ENCODE data around the gene IL21.

IL21 gene
- 0 to 51.1 (median 0.42) reads per million in 9 experiments for total RNA-seq

DNA sequence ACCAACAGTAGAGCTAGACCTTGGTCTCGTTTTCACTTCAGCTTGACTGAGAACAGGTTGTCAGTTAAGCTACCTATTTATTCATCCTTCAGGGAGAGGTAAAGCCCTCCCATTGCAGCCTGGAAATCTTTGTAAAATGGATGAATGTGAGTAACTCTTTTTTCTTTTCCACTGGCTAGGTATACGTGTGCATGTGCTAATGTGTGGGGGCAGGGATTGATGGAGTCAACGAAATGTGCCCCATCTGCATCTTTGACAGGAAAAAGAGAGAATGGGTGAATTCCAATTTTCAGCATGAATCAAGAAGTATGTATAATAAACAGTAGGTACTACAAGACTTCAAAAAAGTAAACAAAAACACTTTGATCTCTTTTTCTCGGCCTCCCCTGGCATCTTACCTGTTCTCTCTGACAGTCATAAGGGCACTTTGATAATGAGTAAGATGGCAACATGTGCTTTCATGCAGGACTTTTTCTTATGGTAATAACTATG is at the start of gene IL21:
IL21 (minus strand) TSS at position 51 of the 492 bp plus-strand sequence. CDS start 55 bp downstream, outside the sequence.
- peak within 1 kb of the TSS in 1 of 2 donors; percentile 44 for H3K27ac Mint-ChIP-seq
- H3K4me1 Mint-ChIP-seq (ENCODE audit: low read depth in 2 of 2), result peaks cover 11 to 20% of the 10 kb centered on the region in 2 donors
- no peak for ATAC-seq (replicated peaks)
- H3K27me3 Mint-ChIP-seq, result peaks cover 0 to 5% of the 10 kb centered on the region in 2 donors
- no peaks in the 10 kb centered on the region for H3K9me3 Mint-ChIP-seq
- peak within 1 kb of the TSS; percentile 53 to 69 for H3K4me3 Mint-ChIP-seq
- DNase-seq, result no peak
- H3K36me3 Mint-ChIP-seq (ENCODE audit: insufficient read depth), result no peaks in the 10 kb centered on the region

DNA sequence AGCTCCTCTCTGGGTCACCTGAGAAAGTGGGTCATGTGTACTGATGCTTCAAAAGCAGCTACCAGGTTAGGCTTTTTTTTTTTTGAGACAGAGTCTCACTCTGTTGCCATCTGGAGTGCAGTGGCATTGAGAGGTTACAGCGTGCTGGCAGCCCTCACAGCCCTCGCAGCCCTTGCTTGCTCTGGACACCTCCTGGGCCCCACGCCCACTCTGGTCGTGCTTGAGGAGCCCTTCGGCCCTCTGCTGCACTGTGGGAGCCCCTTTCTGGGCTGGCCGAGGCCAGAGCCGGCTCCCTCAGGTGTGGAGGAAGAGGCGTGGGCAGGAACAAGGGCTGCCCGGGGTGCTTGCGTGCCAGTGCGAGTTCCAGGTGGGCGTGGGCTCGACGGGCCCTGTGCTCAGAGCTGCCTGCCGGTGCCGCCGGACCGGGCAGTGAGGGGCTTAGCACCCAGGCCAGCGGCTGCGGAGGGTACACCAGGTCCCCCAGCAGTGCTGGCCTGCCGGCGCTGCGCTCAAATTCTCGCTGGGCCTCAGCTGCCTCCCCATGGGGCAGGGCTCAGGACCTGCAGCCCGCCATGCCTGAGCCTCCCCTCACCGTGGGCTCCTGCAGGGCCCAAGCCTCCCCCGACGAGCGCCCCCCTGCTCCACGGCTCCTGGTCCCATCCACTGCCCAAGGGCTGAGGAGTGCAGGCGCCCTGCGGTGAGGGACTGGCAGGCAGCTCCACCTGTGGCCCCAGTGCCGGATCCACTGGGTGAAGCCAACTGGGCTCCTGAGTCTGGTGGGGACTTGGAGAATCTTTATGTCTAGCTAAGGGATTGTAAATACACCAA is 49.3 kb upstream of the IL21 start:
- peaks cover 2 to 5% of the 10 kb centered on the region in 2 donors for H3K4me1 Mint-ChIP-seq (ENCODE audit: low read depth in 2 of 2)
- DNase-seq (no peak), ATAC-seq (replicated peaks) (no peak)
- peaks cover 3% of the 10 kb centered on the region for H3K36me3 Mint-ChIP-seq (ENCODE audit: insufficient read depth)
- H3K27me3 Mint-ChIP-seq, result peaks cover 0 to 17% of the 10 kb centered on the region in 2 donors
- no peak overlapping the region for H3K27ac Mint-ChIP-seq
- H3K4me3 Mint-ChIP-seq, result no peak overlapping the region
- H3K9me3 Mint-ChIP-seq, result no peaks in the 10 kb centered on the region

GRCh38 chr4:122668241-122668640 is 47.4 kb upstream of the IL21 start:
- Mint-ChIP-seq H3K4me3 (no peak overlapping the region), H3K36me3 (ENCODE audit: insufficient read depth) (peaks cover 1% of the 10 kb centered on the region), H3K27ac (no peak overlapping the region), H3K4me1 (ENCODE audit: low read depth in 2 of 2) (peaks cover 4 to 11% of the 10 kb centered on the region in 2 donors), H3K27me3 (peaks cover 8 to 17% of the 10 kb centered on the region in 2 donors), H3K9me3 (no peaks in the 10 kb centered on the region)
- ATAC-seq (replicated peaks), result no peak
- DNase-seq, result no peak

GRCh38 chr4:122666527-122667245 is 45.8 kb upstream of the IL21 start:
- Mint-ChIP-seq H3K4me1 (ENCODE audit: low read depth in 2 of 2) (peaks cover 4 to 13% of the 10 kb centered on the region in 2 donors), H3K27ac (no peak overlapping the region), H3K4me3 (no peak overlapping the region), H3K27me3 (peaks cover 11 to 17% of the 10 kb centered on the region in 2 donors), H3K9me3 (no peaks in the 10 kb centered on the region), H3K36me3 (ENCODE audit: insufficient read depth) (no peaks in the 10 kb centered on the region)
- ATAC-seq (replicated peaks), result peak; percentile 35
- DNase-seq, result no peak

GRCh38 chr4:122665161-122665929 is 44.5 kb upstream of the IL21 start:
- H3K27me3 Mint-ChIP-seq, result peaks cover 11 to 29% of the 10 kb centered on the region in 2 donors
- H3K36me3 Mint-ChIP-seq (ENCODE audit: insufficient read depth), result no peaks in the 10 kb centered on the region
- H3K9me3 Mint-ChIP-seq, result no peaks in the 10 kb centered on the region
- no peak overlapping the region for H3K27ac Mint-ChIP-seq
- H3K4me3 Mint-ChIP-seq, result no peak overlapping the region
- H3K4me1 Mint-ChIP-seq (ENCODE audit: low read depth in 2 of 2), result peaks cover 4 to 13% of the 10 kb centered on the region in 2 donors
- DNase-seq, result no peak
- ATAC-seq (replicated peaks), result no peak

DNA sequence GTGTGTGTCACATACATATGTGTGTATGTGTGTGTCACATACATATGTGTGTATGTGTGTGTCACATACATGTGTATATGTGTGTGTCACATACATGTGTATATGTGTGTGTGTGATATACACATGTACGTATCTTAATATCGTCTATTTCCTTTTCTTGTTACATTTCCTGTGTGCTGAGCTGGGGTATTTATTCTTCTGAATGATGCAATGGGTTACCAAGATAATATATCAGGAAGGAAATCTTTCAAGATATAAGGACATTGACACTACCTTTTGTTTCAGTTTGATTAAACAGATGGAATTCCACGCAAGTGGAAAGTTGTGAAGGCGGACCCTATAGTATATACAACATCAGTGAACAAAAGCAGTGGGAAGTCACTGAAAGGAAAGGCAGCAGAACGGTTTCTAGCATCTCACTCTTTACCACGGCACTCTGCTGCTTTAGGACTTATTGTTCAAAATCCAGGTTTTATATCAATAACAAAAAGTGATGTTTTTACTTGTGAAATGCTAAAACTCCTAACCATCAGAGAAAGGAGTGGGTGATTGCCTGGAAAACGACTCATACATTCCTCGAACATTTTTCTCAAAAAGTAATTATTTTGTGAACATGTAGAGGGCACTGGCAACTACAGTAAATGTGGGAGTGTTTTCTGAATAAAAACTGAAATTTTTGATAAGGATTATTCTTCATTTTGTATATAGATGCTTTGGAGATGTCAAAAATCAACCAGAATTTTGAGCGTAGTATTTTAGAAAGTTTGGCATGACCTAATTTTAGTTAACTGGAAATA is 43.1 kb upstream of the IL21 start:
- Mint-ChIP-seq H3K9me3 (no peaks in the 10 kb centered on the region), H3K27me3 (peaks cover 11 to 22% of the 10 kb centered on the region in 2 donors), H3K27ac (no peak overlapping the region), H3K36me3 (ENCODE audit: insufficient read depth) (no peaks in the 10 kb centered on the region), H3K4me3 (peak overlapping the region; percentile 11 to 57), H3K4me1 (ENCODE audit: low read depth in 2 of 2) (peaks cover 4 to 13% of the 10 kb centered on the region in 2 donors)
- DNase-seq (no peak), ATAC-seq (replicated peaks) (peak; percentile 27)

- no peak for DNase-seq
- Mint-ChIP-seq H3K36me3 (ENCODE audit: insufficient read depth) (no peaks in the 10 kb centered on the region), H3K27me3 (peaks cover 11 to 15% of the 10 kb centered on the region in 2 donors), H3K9me3 (no peaks in the 10 kb centered on the region), H3K27ac (no peak overlapping the region), H3K4me1 (ENCODE audit: low read depth in 2 of 2) (peaks cover 4 to 13% of the 10 kb centered on the region in 2 donors), H3K4me3 (no peak overlapping the region)
- ATAC-seq (replicated peaks), result no peak
These were observed 42.4 kb upstream of the IL21 start for GRCh38 chr4:122663291-122663690.

GRCh38 chr4:122662701-122663100 is 41.8 kb upstream of the IL21 start:
- no peak for ATAC-seq (replicated peaks)

GRCh38 chr4:122661176-122662160 is 40.6 kb upstream of the IL21 start:
- no peaks in the 10 kb centered on the region for H3K9me3 Mint-ChIP-seq
- peaks cover 2 to 8% of the 10 kb centered on the region in 2 donors for H3K4me1 Mint-ChIP-seq (ENCODE audit: low read depth in 2 of 2)
- H3K27me3 Mint-ChIP-seq, result peaks cover 11 to 25% of the 10 kb centered on the region in 2 donors
- ATAC-seq (replicated peaks), result no peak
- no peak for DNase-seq
- H3K4me3 Mint-ChIP-seq, result no peak overlapping the region
- no peak overlapping the region for H3K27ac Mint-ChIP-seq
- no peaks in the 10 kb centered on the region for H3K36me3 Mint-ChIP-seq (ENCODE audit: insufficient read depth)

More at GRCh38 chr4:122662701-122663100, 41.8 kb upstream of the IL21 start:
- no peak overlapping the region for H3K27ac Mint-ChIP-seq
- no peaks in the 10 kb centered on the region for H3K36me3 Mint-ChIP-seq (ENCODE audit: insufficient read depth)
- no peaks in the 10 kb centered on the region for H3K9me3 Mint-ChIP-seq
- peaks cover 4 to 13% of the 10 kb centered on the region in 2 donors for H3K4me1 Mint-ChIP-seq (ENCODE audit: low read depth in 2 of 2)
- peaks cover 11 to 17% of the 10 kb centered on the region in 2 donors for H3K27me3 Mint-ChIP-seq
- no peak overlapping the region for H3K4me3 Mint-ChIP-seq
- no peak for DNase-seq

GRCh38 chr4:122658818-122659295 is 38.0 kb upstream of the IL21 start:
- Mint-ChIP-seq H3K36me3 (ENCODE audit: insufficient read depth) (no peaks in the 10 kb centered on the region), H3K27me3 (peaks cover 9 to 25% of the 10 kb centered on the region in 2 donors), H3K9me3 (no peaks in the 10 kb centered on the region), H3K4me3 (no peak overlapping the region), H3K27ac (no peak overlapping the region), H3K4me1 (ENCODE audit: low read depth in 2 of 2) (peaks cover under 1 to 6% of the 10 kb centered on the region in 2 donors)
- DNase-seq, result no peak
- ATAC-seq (replicated peaks), result no peak

DNA sequence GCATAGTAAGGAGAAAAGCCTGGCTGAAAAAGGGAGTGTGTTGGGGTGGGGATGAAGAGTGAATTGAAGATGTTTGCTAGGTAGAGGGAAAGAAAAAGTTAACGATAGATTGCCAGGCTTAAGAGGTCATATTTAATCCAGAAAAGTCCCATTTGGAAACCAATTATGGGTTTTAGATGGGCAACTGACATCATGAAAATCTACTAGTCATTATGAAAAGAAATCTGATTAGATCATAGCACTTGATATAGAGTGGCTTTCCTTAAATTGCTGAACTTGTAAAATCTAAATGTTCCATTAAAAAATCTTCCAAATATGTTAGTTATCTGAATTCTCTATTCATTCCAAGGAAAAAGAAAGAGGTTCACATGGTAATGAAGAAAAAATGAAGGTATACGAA is 37.5 kb upstream of the IL21 start:
- DNase-seq (no peak), ATAC-seq (replicated peaks) (no peak)
- Mint-ChIP-seq H3K9me3 (no peaks in the 10 kb centered on the region), H3K27ac (no peak overlapping the region), H3K4me1 (ENCODE audit: low read depth in 2 of 2) (peaks cover 0 to 3% of the 10 kb centered on the region in 2 donors), H3K4me3 (no peak overlapping the region), H3K36me3 (ENCODE audit: insufficient read depth) (no peaks in the 10 kb centered on the region), H3K27me3 (peaks cover 5 to 25% of the 10 kb centered on the region in 2 donors)

Measured in effector memory CD8-positive, alpha-beta T cell (primary cell).